Neural cell (in vitro differentiated cells): ENCODE results near the gene FAM171A1. TPM values are rescaled to one million over a fixed set of nuclear protein-coding genes. Genes with fewer than 3 reads are reported as not detected.

Source experiments
- H2AFZ ChIP-seq: fragments of 200-600, 300-800 bp; sonication (generic), shearing (Covaris generic); 2 replicates; pipeline ENCODE4 v1.6.0; 2014; ENCODE audit warnings: low read depth, mild to moderate bottlenecking, antibody characterized with exemption, low read length, moderate library complexity
- H3F3A ChIP-seq: fragments of 200-600 bp; shearing (Covaris generic); 2 replicates; pipeline ENCODE4 v1.6.1; 2016; ENCODE audit warnings: mild to moderate bottlenecking, moderate library complexity, mixed read lengths, antibody characterized with exemption, low read length; ENCODE audit not compliant: insufficient read depth, poor library complexity, severe bottlenecking
- H3K27ac ChIP-seq: fragments of 200-600, 300-800 bp; sonication (generic), shearing (Covaris generic); 2 replicates; pipeline ENCODE4 v1.5.1; 2014; ENCODE audit warnings: mild to moderate bottlenecking, low read length, moderate library complexity
- H3K27me3 ChIP-seq: fragments of 300-800, 200-600 bp; sonication (generic), shearing (Covaris generic); 2 replicates; pipeline ENCODE4 v1.6.0; 2014; ENCODE audit warnings: mild to moderate bottlenecking, low read depth, low read length, moderate library complexity; ENCODE audit not compliant: insufficient read depth
- H3K36me3 ChIP-seq: fragments of 300-800, 200-600 bp; sonication (generic), shearing (Covaris generic); 2 replicates; pipeline ENCODE4 v1.5.1; 2014; ENCODE audit warnings: mild to moderate bottlenecking, antibody characterized with exemption, low read length, moderate library complexity; ENCODE audit not compliant: insufficient read depth
- H3K4me2 ChIP-seq: fragments of 300-800, 200-600 bp; sonication (generic), shearing (Covaris generic); 2 replicates; pipeline ENCODE4 v1.6.0; 2014; ENCODE audit warnings: mild to moderate bottlenecking, low read length
- H3K4me3 ChIP-seq: fragments of 300-800, 200-600 bp; sonication (generic), shearing (Covaris generic); 2 replicates; pipeline ENCODE4 v1.5.1; 2014; ENCODE audit warnings: mild to moderate bottlenecking, low read length, moderate library complexity
- H3K79me2 ChIP-seq: fragments of 200-600 bp; shearing (Covaris generic); replicated peaks from 2 replicates; pipeline ENCODE4 v1.6.0; 2014; ENCODE audit warnings: mild to moderate bottlenecking, low read length, moderate library complexity; ENCODE audit not compliant: insufficient read depth
- H3K9ac ChIP-seq: fragments of 300-800, 200-600 bp; sonication (generic), shearing (Covaris generic); 2 replicates; pipeline ENCODE4 v1.6.1; 2016; ENCODE audit warnings: mild to moderate bottlenecking, low read length, mixed read lengths
- H3K9me2 ChIP-seq: fragments of 200-600 bp; shearing (Covaris generic); 2 replicates; pipeline ENCODE4 v1.6.1; 2016; ENCODE audit warnings: mild to moderate bottlenecking, low read length, mixed read lengths; ENCODE audit not compliant: insufficient read depth
- H3K9me3 ChIP-seq: fragments of 200-600, 300-800 bp; sonication (generic), shearing (Covaris generic); 2 replicates; pipeline ENCODE4 v1.6.1; 2016; ENCODE audit warnings: mild to moderate bottlenecking, mixed run types, low read length, moderate library complexity, mixed read lengths
- H4K20me1 ChIP-seq: fragments of 200-600 bp; shearing (Covaris generic); 2 replicates; pipeline ENCODE4 v1.6.1; 2016; ENCODE audit warnings: mild to moderate bottlenecking, mixed run types; ENCODE audit not compliant: insufficient read depth
- EP300 ChIP-seq: fragments of 450-650 bp; conservative IDR thresholded peaks from 2 replicates; pipeline ENCODE4 v1.6.1; 2014; ENCODE audit warnings: antibody characterized with exemption, mild to moderate bottlenecking, moderate library complexity; ENCODE audit not compliant: poor library complexity, severe bottlenecking
- EZH2 ChIP-seq: fragments of 200-600, 300-800 bp; shearing (Covaris generic), sonication (generic); IDR thresholded peaks from 2 replicates; pipeline ENCODE4 v1.6.1; 2014; ENCODE audit warnings: antibody characterized with exemption, low read length, borderline replicate concordance, mild to moderate bottlenecking; ENCODE audit not compliant: insufficient read depth, poor library complexity, severe bottlenecking
- MXI1 ChIP-seq: fragments of 450-650 bp; conservative IDR thresholded peaks from 2 replicates; pipeline ENCODE4 v1.6.1; 2014; ENCODE audit warnings: antibody characterized with exemption, mild to moderate bottlenecking; ENCODE audit not compliant: poor library complexity, severe bottlenecking
- POLR2AphosphoS5 ChIP-seq: IDR thresholded peaks from 2 replicates; pipeline ENCODE4 v1.6.1; 2012
- RAD21 ChIP-seq: fragments of 450-650 bp; conservative IDR thresholded peaks from 2 replicates; pipeline ENCODE4 v1.6.1; 2014; ENCODE audit warnings: antibody characterized with exemption, mild to moderate bottlenecking, moderate library complexity
- REST ChIP-seq: IDR thresholded peaks from 2 replicates; pipeline ENCODE4 v1.6.1; 2012; ENCODE audit warnings: borderline replicate concordance
- SMC3 ChIP-seq: fragments of 450-650 bp; conservative IDR thresholded peaks from 2 replicates; pipeline ENCODE4 v1.6.1; 2014; ENCODE audit warnings: antibody characterized with exemption, mild to moderate bottlenecking, moderate library complexity; ENCODE audit not compliant: poor library complexity
- TAF1 ChIP-seq: IDR thresholded peaks from 2 replicates; pipeline ENCODE4 v1.6.1; 2012; ENCODE audit warnings: low read depth
- polyA plus RNA-seq: library from polyadenylated mRNA; depleted of rRNA; stranded (reverse); fragments of >200 nt; gene quantifications from 2 replicates; pipeline ENCODE4 v1.2.3, GENCODE V29; 2014
- TF ChIP-seq, protein P1 (sequence below): fragments of 450-650 bp; IDR thresholded peaks from 2 replicates; pipeline ENCODE4 v1.5.1; 2014; ENCODE audit warnings: antibody characterized with exemption, mild to moderate bottlenecking, moderate library complexity; ENCODE audit not compliant: poor library complexity, severe bottlenecking

Gene FAM171A1
- polyA plus RNA-seq, 1 donor from 2014 or later, result 28.8 TPM

- TF ChIP-seq REST (no peak), EZH2 (no peak), RAD21 (no peak), EP300 (no peak), MXI1 (no peak), POLR2AphosphoS5 (no peak), SMC3 (no peak), TAF1 (no peak)
- TF ChIP-seq, protein P1, sequence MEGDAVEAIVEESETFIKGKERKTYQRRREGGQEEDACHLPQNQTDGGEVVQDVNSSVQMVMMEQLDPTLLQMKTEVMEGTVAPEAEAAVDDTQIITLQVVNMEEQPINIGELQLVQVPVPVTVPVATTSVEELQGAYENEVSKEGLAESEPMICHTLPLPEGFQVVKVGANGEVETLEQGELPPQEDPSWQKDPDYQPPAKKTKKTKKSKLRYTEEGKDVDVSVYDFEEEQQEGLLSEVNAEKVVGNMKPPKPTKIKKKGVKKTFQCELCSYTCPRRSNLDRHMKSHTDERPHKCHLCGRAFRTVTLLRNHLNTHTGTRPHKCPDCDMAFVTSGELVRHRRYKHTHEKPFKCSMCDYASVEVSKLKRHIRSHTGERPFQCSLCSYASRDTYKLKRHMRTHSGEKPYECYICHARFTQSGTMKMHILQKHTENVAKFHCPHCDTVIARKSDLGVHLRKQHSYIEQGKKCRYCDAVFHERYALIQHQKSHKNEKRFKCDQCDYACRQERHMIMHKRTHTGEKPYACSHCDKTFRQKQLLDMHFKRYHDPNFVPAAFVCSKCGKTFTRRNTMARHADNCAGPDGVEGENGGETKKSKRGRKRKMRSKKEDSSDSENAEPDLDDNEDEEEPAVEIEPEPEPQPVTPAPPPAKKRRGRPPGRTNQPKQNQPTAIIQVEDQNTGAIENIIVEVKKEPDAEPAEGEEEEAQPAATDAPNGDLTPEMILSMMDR, result no peak
- no peak overlapping the region for H3K27ac ChIP-seq
- H3K4me2 ChIP-seq, result no peak overlapping the region
- H3K79me2 ChIP-seq, result peaks cover 7% of the 10 kb centered on the region
- H3F3A ChIP-seq, result no peaks in the 10 kb centered on the region
- no peaks in the 10 kb centered on the region for H3K9me3 ChIP-seq
- no peaks in the 10 kb centered on the region for H3K27me3 ChIP-seq
- H3K4me3 ChIP-seq, result no peak overlapping the region
- H4K20me1 ChIP-seq, result no peaks in the 10 kb centered on the region
- H2AFZ ChIP-seq, result no peak overlapping the region
- H3K9ac ChIP-seq, result no peak overlapping the region
- H3K36me3 ChIP-seq, result no peaks in the 10 kb centered on the region
- H3K9me2 ChIP-seq, result no peaks in the 10 kb centered on the region
Measured at GRCh38 chr10:15293862-15294842, 76.9 kb downstream of the FAM171A1 start.

DNA sequence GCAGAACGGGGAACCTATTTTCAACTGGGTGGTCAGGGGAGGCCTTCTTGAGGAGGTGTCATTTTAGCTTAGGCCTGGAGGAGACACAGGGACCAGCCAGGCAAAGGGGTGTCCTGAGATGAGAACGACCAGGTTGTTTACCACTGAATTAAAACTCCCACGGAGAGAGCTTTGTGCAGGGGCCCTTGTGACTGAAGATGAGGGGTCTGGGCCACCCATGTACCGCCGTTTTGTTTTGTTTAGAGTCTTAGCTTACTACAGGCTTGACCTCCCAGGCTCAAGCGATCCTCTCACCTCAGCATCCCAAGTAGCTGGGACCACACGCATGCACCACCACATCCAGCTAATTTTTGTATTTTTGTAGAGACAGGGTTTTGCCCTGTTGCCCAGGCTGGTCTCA is 80.4 kb downstream of the FAM171A1 start:
- no peak overlapping the region for H2AFZ ChIP-seq
- H3F3A ChIP-seq, result no peaks in the 10 kb centered on the region
- no peak overlapping the region for H3K27ac ChIP-seq

More for the DNA sequence above, 80.4 kb downstream of the FAM171A1 start:
- Histone ChIP-seq H3K79me2 (peaks cover 3% of the 10 kb centered on the region), H3K9ac (no peak overlapping the region), H3K9me2 (no peaks in the 10 kb centered on the region), H3K27me3 (no peaks in the 10 kb centered on the region), H3K9me3 (no peaks in the 10 kb centered on the region), H3K4me3 (no peak overlapping the region), H3K4me2 (no peak overlapping the region), H3K36me3 (no peaks in the 10 kb centered on the region), H4K20me1 (no peaks in the 10 kb centered on the region)
- no peak for TF ChIP-seq MXI1
- no peak for TF ChIP-seq SMC3
- TF ChIP-seq RAD21, result no peak
- TF ChIP-seq EZH2, result no peak
- TF ChIP-seq, protein P1, result no peak
- TF ChIP-seq EP300, result no peak
- no peak for TF ChIP-seq REST
- no peak for TF ChIP-seq POLR2AphosphoS5
- no peak for TF ChIP-seq TAF1
